HG03095 (cell line): ENCODE data around the gene EFTUD2.

Experiments used
- ATAC-seq: cut with Tn5 transposase; IDR thresholded peaks from one replicate; pipeline ENCODE4 v1.9.1; 2021; ENCODE audit warnings: moderate library complexity; ENCODE audit not compliant: unreplicated experiment

EFTUD2 gene

DNA sequence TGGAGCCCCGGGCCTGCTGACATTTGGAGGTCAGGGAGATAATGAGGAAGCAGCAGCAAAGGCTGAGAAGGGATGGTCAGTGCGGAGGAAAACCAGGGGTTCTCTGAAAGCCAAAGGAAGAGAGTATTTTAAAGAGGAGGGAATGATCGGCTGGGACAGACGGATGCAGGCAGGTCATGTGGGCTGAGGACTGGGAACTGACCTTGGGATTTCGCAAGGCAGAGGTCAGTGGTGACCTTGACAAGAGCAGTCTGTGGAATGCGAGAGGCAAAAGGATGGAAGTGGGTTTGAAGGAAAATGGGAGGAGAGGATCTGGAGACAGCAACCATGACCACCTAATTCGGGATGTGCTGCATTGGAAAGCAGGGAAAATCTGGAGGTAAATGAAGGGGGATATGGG lies 10.2 kb downstream of the EFTUD2 start:
- ATAC-seq, result no peak

DNA sequence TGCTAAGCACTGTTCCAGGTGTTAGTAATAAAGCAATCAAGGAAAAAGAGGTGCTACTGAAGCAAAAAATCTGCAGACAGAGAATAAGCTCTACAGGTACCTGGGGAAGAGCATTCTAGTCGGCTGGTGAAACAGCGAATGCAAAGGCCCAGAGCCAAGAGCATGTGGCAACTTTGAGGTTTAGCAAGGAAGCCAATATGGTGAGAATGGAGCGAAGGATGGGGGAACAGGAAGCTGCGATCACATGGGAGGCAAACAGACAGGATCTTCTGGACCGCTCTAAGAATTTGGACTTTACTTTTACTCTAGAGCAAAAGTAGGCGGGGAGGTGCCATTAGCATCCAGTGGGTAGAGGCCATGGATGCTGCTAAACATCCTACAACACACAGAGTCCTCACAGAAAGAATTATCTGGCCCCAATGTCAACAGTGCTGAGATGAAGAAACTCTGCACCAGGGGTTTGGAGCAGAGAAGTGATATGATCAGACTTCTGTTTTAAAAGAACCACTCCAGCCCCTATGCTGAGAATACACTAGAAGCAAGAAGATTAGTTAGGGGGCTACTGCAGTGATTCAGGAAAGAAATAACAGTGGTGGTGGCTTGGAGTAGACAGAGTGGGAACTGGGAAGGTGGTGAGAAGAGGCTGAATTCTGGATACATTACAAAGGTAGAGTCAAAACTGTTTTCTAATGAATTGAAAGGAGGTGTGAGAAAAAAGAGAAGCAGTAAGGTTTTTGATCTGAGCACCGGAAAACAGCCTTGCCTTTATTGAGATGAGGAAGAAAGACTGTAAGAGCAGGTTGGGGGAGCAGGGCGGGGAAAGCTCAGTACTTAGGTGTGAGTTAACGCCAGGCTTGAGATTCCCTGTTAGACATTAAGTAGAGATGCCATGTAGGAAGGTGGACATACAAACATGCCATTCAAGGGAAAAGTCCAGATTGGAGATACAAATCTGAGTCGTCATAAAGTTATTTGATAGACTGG lies 11.0 kb downstream of the EFTUD2 start:
- ATAC-seq, result no peak

DNA sequence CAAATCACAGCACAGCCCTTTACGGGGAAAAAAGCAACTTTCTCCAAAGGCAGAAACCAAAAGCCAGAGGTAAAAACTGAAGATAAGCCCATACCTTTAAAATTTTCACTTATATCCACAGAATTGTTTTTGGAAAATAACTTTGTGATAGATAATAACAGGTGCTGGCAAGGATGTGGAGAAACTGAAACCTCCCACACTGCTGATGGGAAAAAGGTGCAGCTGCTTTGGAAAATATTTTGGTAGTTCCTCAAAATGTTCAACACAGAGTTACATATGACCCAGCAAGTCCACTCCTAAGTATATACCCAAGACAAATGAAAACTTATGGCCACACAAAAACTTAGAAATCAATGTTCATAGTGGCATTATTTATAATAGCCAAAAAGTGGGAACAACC lies 12.2 kb downstream of the EFTUD2 start:
- no peak for ATAC-seq

DNA sequence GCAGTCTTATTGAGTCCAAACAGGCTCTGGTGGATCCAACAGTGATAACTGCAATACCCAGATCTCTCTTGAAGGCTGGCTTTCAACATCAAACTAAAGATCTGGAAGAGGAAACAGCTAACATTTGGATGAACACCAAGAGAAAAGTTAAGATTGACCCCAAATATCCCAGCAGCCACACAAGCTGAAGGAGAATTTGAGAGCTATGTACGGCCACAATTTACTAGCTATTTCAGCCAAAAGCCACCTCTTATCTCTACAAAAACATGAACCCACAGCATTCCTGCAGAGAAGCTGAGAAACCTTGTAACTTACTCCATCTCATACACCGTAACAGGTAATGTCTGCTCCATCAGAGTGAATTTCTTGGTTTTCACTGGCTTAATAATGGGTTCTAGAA lies 14.3 kb downstream of the EFTUD2 start:
- ATAC-seq, result no peak

DNA sequence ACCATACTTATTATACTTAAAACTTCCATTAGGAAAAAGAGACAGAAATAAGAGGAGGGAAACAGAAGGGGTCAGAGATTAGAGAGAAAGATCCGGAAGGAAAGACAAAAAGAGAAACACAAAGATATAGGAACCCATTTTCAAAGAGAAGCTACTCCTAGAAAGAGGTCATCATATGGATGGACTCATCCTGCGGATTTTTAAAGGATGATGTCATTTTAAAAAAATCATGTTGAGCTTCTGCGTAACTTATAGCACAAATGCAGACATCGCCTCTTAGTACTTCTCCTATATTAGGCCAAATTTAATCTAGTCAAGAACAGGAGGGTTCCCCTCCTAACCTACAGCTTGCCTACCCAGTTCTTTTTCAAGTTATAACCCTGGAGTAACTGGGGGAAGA lies 18.1 kb downstream of the EFTUD2 start:
- ATAC-seq, result no peak

DNA sequence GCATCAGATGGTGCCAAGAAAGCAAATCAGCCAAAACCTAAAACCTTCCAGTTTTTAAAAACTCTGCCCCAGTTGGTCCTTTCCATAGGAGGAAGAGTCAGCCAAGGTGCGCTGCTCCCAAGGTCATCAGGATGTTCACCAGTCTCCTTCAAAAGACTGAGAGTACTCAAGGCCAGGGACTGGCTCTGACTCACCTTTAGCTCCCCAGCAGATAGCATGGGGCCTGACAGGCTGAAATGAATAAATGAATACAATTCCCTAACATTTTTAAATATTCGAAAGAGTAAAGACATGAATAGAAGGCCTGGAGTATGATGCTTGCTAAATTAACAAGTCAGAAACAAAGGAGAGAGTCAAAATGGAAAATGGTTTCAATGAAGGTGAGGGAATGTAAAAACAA lies 19.2 kb downstream of the EFTUD2 start:
- no peak for ATAC-seq

DNA sequence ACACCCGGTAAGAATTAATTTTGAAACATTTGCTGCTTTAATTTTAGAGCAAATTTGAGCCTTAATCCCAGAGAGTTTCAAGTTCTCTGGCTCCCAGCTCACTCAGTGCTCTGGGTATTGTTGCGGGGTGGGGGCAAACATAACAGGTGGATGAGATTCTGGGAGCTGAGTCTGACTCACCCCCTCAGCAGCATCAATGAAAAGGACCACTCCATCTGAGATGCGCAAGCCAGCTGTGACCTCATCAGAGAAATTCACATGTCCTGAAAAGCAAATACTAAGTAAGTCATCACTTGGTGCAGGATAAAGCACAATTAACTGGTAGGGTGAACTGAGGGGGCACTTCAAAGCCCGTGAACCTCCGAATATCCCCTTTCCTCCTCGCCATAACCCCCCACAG lies 19.9 kb downstream of the EFTUD2 start:
- ATAC-seq, result no peak

DNA sequence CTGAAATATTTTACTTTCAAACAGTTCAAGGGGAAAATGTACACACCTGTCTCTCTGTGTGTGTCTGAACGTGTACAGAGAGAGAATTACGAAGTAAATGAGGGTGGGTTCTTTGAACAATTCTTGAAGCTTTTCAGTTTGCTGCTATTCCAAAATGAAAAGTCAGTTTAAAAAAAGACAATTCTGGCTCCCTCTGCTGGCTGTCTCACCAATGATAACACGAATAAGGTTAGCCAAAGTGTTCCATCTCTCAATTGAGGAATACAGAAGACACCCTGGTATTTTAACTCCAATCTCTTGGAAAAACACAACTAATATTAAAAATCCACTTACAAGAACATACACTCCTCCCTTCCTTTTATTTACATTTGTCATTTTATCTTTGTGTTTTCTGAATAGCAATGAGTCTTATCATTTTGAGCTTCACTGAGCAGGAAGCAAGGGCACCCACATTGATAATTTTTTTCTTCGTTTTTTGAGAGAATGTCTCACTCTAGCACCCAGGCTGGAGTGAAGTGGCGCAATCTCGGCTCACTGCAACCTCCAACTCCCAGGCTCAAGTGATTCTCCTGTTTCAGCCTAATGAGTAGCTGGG lies 20.5 kb downstream of the EFTUD2 start:
- no peak for ATAC-seq

DNA sequence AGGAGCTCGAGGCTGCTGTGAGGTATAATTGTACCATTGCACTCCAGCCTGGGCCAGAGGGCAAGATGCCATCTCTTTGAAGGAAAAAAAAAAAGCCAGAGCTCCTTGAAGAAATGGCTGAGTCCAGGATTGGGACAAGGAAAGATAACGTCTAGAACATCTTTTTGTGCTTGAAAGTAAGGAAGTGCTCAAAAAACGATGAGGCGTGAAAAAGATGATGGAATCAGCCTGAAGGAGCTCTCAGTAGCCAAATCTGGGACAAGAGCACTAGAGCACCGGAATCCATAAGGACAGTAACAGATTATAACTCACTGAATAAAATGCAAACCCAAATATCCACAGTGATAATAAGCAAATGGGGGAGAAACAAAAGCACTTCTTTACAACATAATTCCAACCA lies 22.1 kb downstream of the EFTUD2 start:
- ATAC-seq, result no peak

DNA sequence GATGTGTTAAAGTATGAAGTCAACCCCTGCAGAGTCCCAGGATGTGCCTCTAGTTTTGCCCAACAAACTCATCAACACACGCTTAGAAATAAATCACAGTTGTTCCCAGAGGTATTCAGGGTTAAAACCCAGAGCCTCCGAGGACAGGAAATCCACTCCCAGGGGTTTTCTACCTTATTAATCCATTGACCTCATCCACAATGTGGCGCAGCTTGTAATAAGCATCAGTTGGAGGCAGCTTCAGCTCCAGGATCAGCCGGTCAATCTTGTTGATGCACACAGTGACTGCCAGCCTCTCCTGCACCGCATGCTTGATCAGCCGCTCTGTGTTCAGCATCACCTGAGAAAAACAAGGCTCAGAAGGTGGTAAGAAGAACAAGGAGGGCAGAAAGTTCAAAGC lies 23.5 kb downstream of the EFTUD2 start:
- no peak for ATAC-seq

DNA sequence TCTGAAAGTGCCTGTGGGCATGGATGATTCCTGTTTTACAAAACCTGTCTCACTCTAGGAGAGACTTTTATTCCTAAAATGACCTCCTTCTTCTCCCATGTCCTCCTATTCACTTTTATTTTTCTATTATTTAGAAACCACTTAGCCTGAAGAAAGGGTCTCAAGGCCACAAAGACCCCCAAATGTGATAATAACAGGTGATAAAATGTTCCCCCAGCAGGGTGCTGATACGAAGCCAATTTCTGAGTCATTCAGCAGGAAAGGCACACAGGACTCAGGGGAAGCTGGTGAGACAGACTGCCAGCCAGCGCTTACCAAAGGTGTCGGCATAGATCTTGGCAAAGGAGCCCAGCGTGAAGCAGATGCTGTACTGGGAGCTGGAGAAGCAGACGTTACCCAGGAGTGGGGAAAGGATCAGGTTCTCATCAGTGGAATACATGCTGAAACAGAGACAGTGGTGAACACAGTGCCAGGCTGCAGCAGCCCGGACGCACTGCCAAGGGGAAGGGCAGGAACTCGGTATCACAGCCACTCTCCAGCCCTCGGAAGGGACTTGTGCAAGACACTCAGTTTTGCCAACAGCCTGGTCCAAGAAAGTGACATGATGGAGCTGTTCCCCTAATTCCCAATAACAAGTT lies 27.0 kb downstream of the EFTUD2 start:
- no peak for ATAC-seq

DNA sequence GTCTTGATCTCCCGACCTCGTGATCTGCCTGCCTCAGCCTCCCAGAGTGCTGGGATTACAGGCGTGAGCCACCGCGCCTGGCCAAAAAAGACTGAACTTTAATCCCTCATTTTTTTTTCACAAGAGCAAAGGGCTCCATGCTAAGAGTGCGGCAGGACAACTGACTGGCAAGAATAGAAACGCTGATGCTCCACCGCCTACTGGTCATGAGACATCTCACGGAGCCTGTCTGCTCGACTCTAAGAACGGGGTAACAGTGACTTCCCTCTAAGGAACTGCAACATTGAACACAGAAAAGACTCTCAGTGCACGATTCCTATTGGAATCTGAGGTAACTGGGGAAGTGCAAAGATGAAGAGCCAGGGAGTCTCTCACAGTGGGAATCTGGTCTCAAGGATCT lies 27.7 kb downstream of the EFTUD2 start:
- no peak for ATAC-seq

DNA sequence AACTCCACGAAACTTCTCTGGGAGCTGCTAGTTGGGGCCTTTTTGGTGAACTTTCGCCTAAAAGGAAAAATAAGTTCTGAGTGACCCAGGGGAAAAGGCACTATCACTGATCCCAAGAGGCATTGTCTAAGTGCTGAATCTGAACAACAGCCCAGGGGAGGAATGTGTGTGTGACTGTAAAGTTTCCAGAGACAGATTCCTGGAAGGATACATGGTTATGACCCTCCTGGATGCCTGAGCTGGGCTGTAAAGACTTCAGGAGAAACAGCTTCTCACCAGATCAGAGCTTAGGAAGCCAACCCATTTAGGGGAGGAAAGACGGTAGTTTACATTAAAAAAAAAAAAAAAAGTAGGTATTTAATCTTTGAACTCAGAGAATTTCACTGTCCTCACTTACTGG lies 31.4 kb downstream of the EFTUD2 start:
- no peak for ATAC-seq

DNA sequence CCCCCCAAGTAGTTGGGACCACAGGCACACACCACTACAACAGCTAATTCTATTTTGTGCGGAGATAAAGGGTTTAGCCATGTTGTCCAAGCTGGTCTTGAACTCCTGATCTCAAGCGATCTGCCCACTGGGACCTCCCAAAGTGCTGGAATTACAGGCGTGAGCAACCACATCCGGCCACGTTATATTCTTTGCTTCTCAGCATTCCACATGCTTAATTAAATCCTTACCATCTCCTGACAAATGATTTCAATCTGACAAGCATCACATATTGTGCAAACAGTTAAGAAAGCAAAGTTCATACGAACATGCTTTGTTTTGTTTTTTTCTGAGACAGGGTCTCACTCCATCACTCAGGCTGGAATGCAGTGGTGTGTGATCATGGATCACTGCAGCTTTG lies 33.3 kb downstream of the EFTUD2 start:
- ATAC-seq, result no peak

DNA sequence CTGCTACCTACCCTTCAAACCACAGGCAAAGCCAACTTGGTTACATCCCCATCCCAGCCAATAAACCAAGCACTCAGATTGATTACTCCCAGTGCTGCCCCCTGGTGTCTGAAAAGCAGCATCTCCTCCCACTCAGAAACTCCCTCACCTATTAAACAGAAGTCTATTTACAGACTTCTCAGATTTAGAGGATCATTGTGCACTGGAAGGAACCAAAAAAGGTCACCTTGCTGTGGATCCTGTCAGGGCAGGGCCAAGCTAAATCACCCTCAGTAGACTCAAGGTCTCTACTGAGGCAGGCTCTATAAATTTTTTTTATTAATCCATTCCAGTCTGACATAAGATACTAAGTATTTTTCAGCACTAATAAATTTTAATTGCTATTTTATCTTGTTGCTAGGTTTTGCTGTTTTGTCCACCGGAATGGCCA lies 34.0 kb downstream of the EFTUD2 start:
- ATAC-seq, result no peak

DNA sequence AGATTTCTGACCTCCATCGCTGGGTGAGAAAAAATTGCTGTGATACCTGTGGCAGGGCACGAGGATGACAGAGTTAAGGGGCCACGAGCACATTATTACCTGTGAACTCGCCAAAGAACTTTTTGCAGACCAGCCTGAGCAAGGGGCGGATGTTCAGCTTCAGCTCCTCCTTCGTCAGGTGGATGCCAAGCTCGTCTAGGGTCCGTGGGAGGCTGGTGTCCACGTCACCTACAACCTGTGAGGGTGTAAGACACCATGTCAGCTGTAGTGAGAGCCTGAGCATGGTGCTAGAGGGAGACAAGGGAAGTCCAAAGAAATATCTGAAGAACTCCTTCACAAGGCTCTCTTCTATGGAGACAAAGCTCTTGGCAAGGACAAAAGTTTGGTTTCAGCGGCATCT lies 34.4 kb downstream of the EFTUD2 start:
- ATAC-seq, result no peak

DNA sequence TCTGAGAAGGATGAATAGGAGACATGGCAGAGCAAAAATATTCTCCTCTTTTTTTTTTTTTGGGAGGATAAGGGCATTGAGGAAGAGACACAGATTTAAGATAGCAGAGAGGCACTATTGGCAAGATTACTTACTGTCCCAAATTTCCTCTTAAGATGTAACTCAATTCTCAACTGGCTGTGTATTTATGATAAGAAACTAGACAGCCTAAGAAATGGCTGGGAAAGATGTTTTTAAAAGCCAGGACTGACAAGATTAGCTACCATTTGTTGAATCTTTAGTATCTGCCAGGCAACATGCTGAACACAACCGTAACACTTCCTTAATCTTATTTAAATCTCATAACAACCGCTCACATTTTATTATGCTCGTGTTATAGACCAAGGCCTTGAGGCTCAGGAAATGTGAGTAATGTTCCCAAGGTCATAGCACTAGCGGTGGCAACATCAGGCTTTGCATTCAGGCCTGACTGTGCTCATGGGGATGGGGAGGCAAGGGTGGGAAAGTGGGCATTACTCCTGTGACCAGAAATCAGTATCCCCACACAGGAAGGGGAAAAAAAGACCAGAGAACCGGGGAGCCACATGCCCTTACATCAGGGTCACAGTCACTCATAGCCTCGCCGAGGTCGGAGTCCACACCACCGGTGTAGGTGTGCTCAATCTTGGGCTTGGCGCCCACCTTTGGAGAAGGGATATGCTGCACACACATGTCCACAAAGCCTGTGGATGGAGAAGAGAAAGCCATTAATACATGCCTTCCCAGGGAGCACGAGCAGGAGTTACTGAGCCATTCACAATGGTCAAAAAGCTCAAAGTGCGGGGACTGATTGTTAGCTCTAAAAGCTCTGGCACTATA lies 36.0 kb downstream of the EFTUD2 start:
- no peak for ATAC-seq

DNA sequence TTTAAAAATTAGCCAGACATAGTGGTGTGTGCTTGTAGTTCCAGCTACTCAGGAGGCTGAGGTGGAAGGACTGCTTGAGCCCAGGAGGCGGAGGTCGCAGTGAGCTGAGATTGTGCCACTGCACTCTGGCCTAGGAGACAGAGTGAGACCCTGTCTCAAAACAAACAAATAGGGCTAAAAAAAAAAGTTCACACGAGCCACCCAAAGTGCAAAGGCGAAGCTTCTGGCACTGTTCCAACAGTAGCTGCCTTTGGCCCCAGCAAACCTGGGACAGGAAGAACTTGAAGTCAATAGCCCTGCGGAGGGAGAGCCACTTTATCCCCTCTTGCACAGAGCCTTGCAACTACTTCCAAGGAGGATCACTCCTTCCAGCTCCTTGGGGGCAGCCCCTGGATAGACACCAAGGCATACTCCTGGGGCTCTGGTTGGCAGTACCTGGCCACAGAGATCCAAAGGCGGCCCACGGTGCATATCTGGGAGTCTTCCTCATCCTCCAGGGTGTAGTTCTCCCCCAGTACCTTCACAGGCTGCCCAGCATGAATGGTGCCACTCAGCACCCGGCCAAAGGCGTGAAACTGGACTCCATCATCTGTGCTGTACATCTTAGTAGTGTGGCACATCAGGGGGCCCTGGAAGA lies 36.8 kb downstream of the EFTUD2 start:
- no peak for ATAC-seq

DNA sequence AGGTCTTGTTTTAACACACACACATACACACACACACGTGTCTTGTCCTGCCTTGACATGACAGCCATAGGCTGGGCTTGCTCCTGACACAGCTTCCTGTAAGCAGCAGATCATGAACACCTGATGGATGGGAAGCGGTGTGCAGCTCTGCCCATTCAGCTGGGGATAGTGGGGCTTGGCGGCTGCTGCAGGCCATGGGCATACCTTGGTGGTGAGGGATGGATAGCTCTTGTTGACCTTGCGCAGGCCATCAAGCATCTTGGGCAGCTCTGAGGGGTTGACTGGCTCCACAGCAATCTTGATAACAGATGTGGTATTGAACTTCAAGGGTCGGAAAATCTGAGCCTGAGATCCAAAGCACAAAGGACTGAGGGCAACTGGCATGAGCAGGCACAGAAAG lies 39.5 kb downstream of the EFTUD2 start:
- ATAC-seq, result no peak

DNA sequence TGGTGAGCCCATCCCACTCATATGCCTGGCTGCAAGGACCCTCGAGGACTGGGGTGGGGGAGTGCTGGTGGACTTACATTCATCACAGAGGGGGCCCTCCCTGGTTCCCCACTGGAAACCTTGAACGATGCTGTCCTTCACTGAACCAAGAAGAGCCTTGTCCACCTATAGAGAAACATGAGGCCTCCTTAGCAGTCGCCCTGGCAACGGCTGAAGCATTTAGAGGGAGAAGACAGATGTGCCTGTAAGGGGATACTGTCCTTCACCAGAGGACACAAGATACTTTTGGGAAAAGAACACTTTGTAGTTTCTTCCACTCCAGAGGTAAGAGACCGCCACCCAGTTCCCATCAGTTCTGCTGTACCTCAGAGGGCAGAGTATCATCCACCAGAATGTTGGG lies 45.1 kb downstream of the EFTUD2 start:
- no peak for ATAC-seq

DNA sequence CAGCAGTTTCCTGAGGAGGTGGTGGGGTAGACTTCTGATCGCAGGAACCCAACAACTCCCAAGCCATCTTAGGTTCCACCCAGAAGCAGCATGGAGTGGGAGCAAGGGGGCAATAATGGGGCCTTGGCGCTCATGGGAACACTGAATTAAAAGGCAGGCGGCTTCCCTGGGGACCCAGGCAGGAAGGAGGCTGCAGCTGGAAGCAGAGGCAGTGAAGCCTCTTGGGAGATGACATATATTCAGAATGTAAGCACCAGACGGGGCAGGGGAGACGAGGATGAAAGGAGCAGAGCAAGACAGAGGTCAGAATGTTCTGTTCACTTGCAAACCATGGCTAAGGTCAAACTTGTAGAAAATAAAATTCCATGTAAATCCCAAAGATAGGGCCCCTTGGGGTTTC lies 48.6 kb downstream of the EFTUD2 start:
- no peak for ATAC-seq
